ENCODE data around the gene PRSS2.
"Not testable (repeated sequence)": the region's sequence is repeated elsewhere in the genome, so short reads cannot be mapped to it uniquely, and the experiment has no call there.

Gene PRSS2

GRCh38 chr7:142770661-142771352, at the start of gene PRSS2:
Gene PRSS2 (plus strand): TSS chr7:142770970. CDS start chr7:142770983, 13 bp downstream.
- no peak within 1 kb of the TSS for H3K4me3 ChIP-seq (ENCODE audit: low read length)
- no peak for TF ChIP-seq CTCF (conservative IDR thresholded peaks at IDR 0.05; ENCODE audit: low read depth, low read length)
- DNase-seq (ENCODE audit: low read depth), result no peak

GRCh38 chr7:142720986-142721385, 49.8 kb upstream of the PRSS2 start:
- no peak for DNase-seq (ENCODE audit: low read depth)
- no peak overlapping the region for H3K4me3 ChIP-seq (ENCODE audit: low read length)
- no peak for TF ChIP-seq CTCF (conservative IDR thresholded peaks at IDR 0.05; ENCODE audit: low read depth, low read length)

- no peak for TF ChIP-seq CTCF (conservative IDR thresholded peaks at IDR 0.05; ENCODE audit: low read depth, low read length)
- DNase-seq (ENCODE audit: low read depth), result no peak
- H3K4me3 ChIP-seq (ENCODE audit: low read length), result no peak overlapping the region
Measured at GRCh38 chr7:142722248-142722794, 48.4 kb upstream of the PRSS2 start.

GRCh38 chr7:142733271-142733670, 37.5 kb upstream of the PRSS2 start:
- no peak for TF ChIP-seq CTCF (conservative IDR thresholded peaks at IDR 0.05; ENCODE audit: low read depth, low read length)
- no peak for DNase-seq (ENCODE audit: low read depth)
- H3K4me3 ChIP-seq (ENCODE audit: low read length), result no peak overlapping the region

GRCh38 chr7:142739923-142740492, 30.8 kb upstream of the PRSS2 start:
- TF ChIP-seq CTCF (conservative IDR thresholded peaks at IDR 0.05; ENCODE audit: low read depth, low read length), result peak; percentile 7
- H3K4me3 ChIP-seq (ENCODE audit: low read length), result no peak overlapping the region
- DNase-seq (ENCODE audit: low read depth), result no peak

GRCh38 chr7:142740786-142741185, 30.0 kb upstream of the PRSS2 start:
- no peak overlapping the region for H3K4me3 ChIP-seq (ENCODE audit: low read length)
- DNase-seq (ENCODE audit: low read depth), result no peak
- no peak for TF ChIP-seq CTCF (conservative IDR thresholded peaks at IDR 0.05; ENCODE audit: low read depth, low read length)

GRCh38 chr7:142741932-142742331, 28.8 kb upstream of the PRSS2 start:
- DNase-seq (ENCODE audit: low read depth); H3K4me3 ChIP-seq (ENCODE audit: low read length): not testable (repeated sequence)

Measured in retinal pigment epithelial cell (primary cell).